Cardiac septum (tissue), 1 donor: ENCODE data around the gene SLC22A23. TPM values are rescaled to one million over a fixed set of nuclear protein-coding genes. Genes with fewer than 3 reads are reported as not detected.

Experiments used
- DNase-seq: peaks from one replicate; pipeline ENCODE4 v3.0.0-alpha.2; 2020; ENCODE audit warnings: low spot score
- intact Hi-C: fragments of 100-400 bp; cut with DNase I; formaldehyde crosslinking; loops from one replicate; pipeline ENCODE4 v1.14.0; 2022
- total RNA-seq: library from RNA; stranded (reverse); fragmentation: NEBNext Ultra II Directional; extraction: Animal tissue kit (Norgen Biotek cat#: 25700); gene quantifications from one replicate; pipeline ENCODE4 v1.2.1, GENCODE V29; 2021
- donor health status: DM: no; HTN: no; CAD: no.

The SLC22A23 gene
- total RNA-seq, 1 donor from 2014 or later, result 3.2 TPM

GRCh38 chr6:3424185-3424927 is 32.5 kb downstream of the SLC22A23 start:
- intact Hi-C loops, result no loop called here
- DNase-seq, result no peak

- intact Hi-C loops, result no loop called here
- DNase-seq, result no peak
Observed at GRCh38 chr6:3423439-3424184, 33.2 kb downstream of the SLC22A23 start.

- intact Hi-C loops, result no loop called here
- no peak for DNase-seq
Observed at GRCh38 chr6:3422435-3423070, 34.3 kb downstream of the SLC22A23 start.

DNA sequence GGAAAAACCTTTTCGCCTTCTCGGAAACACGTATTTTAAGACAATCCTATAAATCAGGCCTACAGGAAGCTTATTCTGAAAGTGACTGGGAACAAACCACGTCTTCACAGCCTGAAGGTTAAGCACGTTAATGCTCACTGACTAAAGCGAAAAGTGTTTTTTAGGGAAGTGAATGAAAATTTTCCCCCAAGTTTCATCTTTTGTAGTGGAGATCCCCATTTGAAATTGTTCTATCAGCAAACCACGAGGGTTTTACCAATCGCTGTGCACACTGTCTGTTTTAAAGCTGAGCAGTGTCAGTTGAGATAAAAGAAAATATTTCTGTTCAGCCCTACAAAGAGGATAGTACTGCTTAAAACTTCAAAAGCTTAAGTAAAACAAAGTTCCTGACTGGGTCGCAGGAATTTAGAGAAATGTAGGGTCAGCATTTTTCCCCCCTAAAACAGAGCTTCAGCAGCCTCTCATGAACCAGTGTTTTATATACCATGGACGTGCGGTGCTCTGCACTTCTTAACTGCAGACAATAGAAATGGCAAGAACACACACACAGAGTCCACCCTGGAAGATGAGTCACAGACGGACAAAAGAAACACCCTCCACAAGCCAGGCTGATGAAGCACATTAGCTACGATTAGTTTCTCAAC is 34.9 kb downstream of the SLC22A23 start:
- intact Hi-C loops, result no loop called here
- DNase-seq, result no peak

- DNase-seq, result no peak
- intact Hi-C loops, result no loop called here
Observed at GRCh38 chr6:3421143-3421542, 35.7 kb downstream of the SLC22A23 start.

DNA sequence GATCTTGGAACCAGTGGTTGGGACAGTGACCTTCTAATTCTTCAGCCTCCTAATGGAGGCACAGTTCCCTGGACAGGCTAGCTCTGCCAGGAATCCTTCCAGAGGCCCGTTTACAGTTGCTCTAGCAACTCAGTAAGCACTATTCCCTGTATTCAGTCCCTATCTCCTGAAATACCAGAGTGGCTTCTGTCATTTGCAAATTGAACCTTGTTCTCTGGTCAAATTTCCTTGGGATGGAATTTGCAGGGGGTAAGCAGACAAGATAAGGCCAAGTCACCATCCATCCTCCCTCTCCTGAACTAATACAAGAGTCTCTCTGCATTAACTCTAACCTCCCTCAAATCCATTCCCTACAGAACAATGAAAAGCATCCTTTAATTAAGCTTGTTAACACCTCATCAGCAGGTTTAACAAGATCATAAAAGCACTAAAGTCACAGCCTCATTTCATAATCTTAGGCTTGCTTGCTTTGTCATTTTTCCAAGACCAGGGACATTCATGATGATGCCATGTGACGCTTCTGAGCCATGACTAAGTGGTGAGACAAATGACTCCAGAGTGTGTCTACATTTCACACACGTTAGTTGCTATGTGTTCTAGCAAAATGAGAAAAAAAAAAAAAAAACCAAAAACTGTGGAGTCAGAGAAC is 37.1 kb downstream of the SLC22A23 start:
- intact Hi-C loops, result loop anchor here (10.0 kb wide), 1 partner anchor 315 kb away; no protein-coding TSS in a partner anchor

GRCh38 chr6:3418496-3419060 is 38.3 kb downstream of the SLC22A23 start:
- intact Hi-C loops, result loop anchor here (10.0 kb wide), 1 partner anchor 316 kb away; no protein-coding TSS in a partner anchor
- no peak for DNase-seq

More for the DNA sequence above, 37.1 kb downstream of the SLC22A23 start:
- no peak for DNase-seq

- DNase-seq, result no peak
- intact Hi-C loops, result loop anchor here (10.0 kb wide), 1 partner anchor 317 kb away; no protein-coding TSS in a partner anchor
Observed at GRCh38 chr6:3417473-3417872, 39.4 kb downstream of the SLC22A23 start.

- intact Hi-C loops, result loop anchor here (10.0 kb wide), 1 partner anchor 319 kb away; no protein-coding TSS in a partner anchor
- DNase-seq, result no peak
Observed at GRCh38 chr6:3415490-3415889, 41.4 kb downstream of the SLC22A23 start.

- intact Hi-C loops, result loop anchor here (10.0 kb wide), 1 partner anchor 320 kb away; no protein-coding TSS in a partner anchor
- DNase-seq, result no peak
Observed at GRCh38 chr6:3415082-3415453, 41.8 kb downstream of the SLC22A23 start.

DNA sequence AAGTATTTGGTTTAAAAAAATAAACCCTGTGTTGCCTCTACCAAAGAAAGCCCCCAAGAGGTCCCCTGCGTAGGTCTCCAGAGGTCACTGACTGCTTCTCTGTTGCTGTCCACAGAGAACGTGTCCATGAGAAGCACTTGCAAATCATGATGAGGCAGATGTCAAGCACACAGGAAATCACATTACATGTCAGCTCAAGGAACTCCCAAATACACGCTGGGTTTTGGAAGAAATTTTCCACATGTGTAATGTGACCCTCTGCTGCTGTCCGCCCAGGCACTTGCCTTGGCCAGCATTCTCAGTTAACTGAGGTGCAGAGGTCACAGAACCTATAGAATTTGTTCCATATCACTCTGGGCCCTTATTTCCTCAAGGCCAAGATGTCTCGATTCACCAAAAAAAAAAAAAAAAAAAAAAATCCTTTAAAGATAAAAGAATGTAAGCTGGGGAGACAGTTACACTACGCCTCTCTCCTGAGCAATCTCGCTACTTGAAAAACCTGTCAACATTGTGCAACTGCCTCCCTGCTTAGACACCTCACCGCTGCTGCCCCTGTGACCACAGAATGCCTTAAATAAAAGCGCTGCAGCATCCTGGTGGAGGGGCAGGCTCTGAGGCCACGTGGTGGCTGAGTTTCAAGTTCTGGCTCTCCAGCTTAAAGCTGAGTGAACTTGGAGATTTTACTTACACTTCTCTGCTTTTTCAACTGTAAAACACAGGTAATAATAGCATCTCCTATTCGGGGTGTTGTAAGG is 42.3 kb downstream of the SLC22A23 start:
- intact Hi-C loops, result loop anchor here (10.0 kb wide), 1 partner anchor 320 kb away; no protein-coding TSS in a partner anchor
- DNase-seq, result no peak

DNA sequence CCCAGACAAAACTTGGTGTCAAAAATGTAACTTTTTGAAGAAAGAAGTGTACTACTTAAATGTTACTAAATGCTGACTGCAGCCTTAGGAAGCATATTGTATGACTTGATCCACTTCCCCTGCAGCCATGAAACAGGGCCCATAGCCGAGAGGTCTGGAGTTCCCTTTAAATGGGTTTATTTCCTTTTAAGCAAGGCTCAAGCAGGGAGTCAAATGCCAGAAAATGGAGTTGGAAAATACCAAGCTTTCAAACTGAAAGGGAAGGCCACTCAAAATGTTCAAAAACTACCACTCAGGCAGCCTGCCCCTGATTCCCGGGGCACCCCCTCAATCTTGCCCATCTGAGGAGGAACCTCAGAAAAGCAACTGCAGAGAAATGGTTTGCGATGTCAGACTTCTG is 43.3 kb downstream of the SLC22A23 start:
- intact Hi-C loops, result loop anchor here (10.0 kb wide), 1 partner anchor 321 kb away; no protein-coding TSS in a partner anchor
- DNase-seq, result no peak

DNA sequence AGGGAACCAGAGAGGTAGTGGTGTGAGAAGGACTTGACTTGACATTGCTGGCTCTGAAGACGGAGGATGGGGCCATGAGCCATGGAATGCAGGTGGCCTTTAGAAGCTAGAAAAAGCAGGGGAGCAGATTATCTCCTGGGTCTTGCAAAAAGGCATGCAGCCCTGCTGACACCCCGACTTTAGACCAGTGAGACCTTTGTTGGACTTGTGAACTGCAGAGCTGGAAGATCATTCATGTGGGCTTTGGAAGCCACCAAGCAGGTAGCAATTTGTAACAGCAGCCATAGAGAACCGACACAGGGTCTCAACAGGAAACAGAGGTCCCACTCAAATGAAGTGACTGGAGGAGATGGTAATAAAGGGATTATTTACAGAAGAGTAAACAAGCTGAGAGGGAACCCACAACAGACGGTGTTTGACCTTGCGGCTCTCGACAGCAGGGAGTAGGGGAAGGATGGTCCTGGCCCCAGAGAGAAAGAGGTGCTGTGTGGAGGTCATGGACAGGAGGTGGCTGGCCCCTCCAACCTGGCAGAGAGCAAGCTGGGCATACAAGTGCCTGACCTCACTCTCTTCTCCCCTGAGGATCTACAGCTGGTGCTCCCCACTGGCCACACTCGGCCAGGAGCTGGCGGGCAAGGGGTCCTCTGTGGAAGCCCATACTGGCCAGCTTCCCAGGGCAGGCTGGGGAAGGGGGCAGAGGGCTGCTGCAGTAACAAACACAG is 43.9 kb downstream of the SLC22A23 start:
- DNase-seq, result no peak
- intact Hi-C loops, result loop anchor here (10.0 kb wide), 1 partner anchor 322 kb away; no protein-coding TSS in a partner anchor

- intact Hi-C loops, result loop anchor here (10.0 kb wide), 1 partner anchor 323 kb away; no protein-coding TSS in a partner anchor
Observed at GRCh38 chr6:3411967-3412778, 44.7 kb downstream of the SLC22A23 start.

DNA sequence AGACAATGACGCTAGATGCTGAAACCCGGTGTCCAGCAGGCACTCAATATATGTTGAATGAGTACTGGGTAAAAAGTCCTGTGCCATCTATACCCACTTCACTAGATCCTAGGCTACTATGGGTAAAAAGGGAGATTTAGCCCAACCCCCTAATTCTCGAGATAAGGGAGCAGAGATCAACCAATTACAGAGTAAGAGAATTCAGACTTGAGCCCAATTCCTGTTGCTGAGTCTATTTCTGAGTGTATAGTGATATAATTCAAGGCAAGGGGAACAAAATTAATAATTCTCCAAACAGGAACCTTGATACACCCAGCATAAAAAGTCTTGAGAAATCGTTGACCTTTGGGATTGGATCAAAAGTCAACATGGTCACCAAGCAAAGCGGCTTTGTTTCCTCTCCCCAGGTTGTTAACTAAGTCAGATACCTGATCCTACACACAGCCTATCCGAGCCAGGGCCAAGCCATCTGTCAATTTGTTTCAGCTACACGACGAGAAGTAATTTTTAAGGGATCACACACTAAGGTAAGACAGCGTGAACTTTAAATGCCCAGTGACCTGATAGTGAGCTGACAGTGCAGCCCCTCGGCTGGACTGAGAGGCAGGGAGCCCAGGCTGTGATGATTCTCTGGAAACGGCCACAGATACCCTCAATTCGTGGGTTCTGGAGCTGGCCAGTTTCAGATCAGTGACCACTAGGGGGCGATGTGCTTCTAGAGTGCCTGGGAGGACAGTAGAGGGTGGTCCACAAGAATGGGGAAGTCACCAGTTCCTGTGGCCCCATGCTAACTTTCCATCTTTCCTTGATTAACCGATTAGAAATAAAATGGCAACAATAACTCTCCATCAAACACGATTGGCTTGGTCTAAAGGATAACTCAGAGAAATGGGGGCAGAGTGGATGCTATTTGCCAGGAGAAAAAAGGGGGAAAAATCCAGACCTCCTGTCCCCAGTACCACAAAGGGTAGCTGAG is 46.2 kb downstream of the SLC22A23 start:
- no peak for DNase-seq
- intact Hi-C loops, result loop anchor here (10.0 kb wide), 1 partner anchor 324 kb away; no protein-coding TSS in a partner anchor

More at GRCh38 chr6:3411967-3412778, 44.7 kb downstream of the SLC22A23 start:
- no peak for DNase-seq
